Fibroblast of lung (primary cell): Measurements from ENCODE around the gene ECI1. TPM values are rescaled to one million over a fixed set of nuclear protein-coding genes. Genes with fewer than 3 reads are reported as not detected.

ENCODE experiments used
- DNase-seq, 2 donors: peaks; one replicate each; pipeline versions ENCODE4 v3.0.0 to v3.0.0-alpha.2; 2010; ENCODE audit warnings: low read depth in 2 of 2
- H2AFZ ChIP-seq: 2 replicates; pipeline ENCODE4 v1.5.1; 2012; ENCODE audit warnings: low read length, control low read depth, inconsistent platforms
- H3K27ac ChIP-seq: 2 replicates; pipeline ENCODE4 v1.5.1; 2011; ENCODE audit warnings: low read length, control low read depth; ENCODE audit not compliant: insufficient read depth
- H3K27me3 ChIP-seq: 2 replicates; pipeline ENCODE4 v1.5.1; 2011; ENCODE audit warnings: mild to moderate bottlenecking, low read length; ENCODE audit not compliant: control insufficient read depth, insufficient read depth
- H3K36me3 ChIP-seq: 2 replicates; pipeline ENCODE4 v1.5.1; 2011; ENCODE audit warnings: low read length; ENCODE audit not compliant: control insufficient read depth, insufficient read depth
- H3K4me1 ChIP-seq: 2 replicates; pipeline ENCODE4 v1.5.1; 2011; ENCODE audit warnings: low read length; ENCODE audit not compliant: control insufficient read depth, insufficient read depth; ENCODE audit errors: extremely low read depth
- H3K4me2 ChIP-seq: 2 replicates; pipeline ENCODE4 v1.5.1; 2011; ENCODE audit warnings: low read length, control low read depth; ENCODE audit not compliant: insufficient read depth; ENCODE audit errors: extremely low read depth
- H3K4me3 ChIP-seq, 4 experiments: fragments of 200-600 bp in 1 of 4; sonication (generic) in 1 of 4; replicated peaks in 1 of 4; 2 replicates each; pipeline ENCODE4 v1.5.1; 2011 to 2016; ENCODE audit warnings: low read length in 4 of 4, low read depth in 3 of 4, mild to moderate bottlenecking in 3 of 4, control low read depth in 2 of 4, inconsistent platforms in 1 of 4, mixed read lengths in 1 of 4; ENCODE audit not compliant: insufficient read depth in 1 of 4; ENCODE audit errors: control extremely low read depth in 1 of 4
- H3K79me2 ChIP-seq: 2 replicates; pipeline ENCODE4 v1.5.1; 2012; ENCODE audit warnings: mild to moderate bottlenecking, low read length, inconsistent platforms; ENCODE audit not compliant: control insufficient read depth, insufficient read depth
- H3K9ac ChIP-seq: 2 replicates; pipeline ENCODE4 v1.5.1; 2011; ENCODE audit warnings: mild to moderate bottlenecking, low read length, control low read depth; ENCODE audit not compliant: insufficient read depth
- H3K9me3 ChIP-seq: 2 replicates; pipeline ENCODE4 v1.5.1; 2012; ENCODE audit warnings: low read depth, low read length; ENCODE audit not compliant: control insufficient read depth, insufficient read depth
- H4K20me1 ChIP-seq: 2 replicates; pipeline ENCODE4 v1.5.1; 2011; ENCODE audit warnings: low read length; ENCODE audit not compliant: control insufficient read depth, insufficient read depth; ENCODE audit errors: extremely low read depth
- EZH2 ChIP-seq: IDR thresholded peaks from 2 replicates; pipeline ENCODE4 v1.5.1; 2012; ENCODE audit warnings: low read length, control low read depth, mild to moderate bottlenecking; ENCODE audit errors: missing control alignments
- polyA plus RNA-seq, 2 donors: library from polyadenylated mRNA; depleted of rRNA in 1 of 2; stranded (reverse) in 1 of 2; unstranded in 1 of 2; fragments of >200 nt; gene quantifications; 2 replicates each; pipeline ENCODE4 v1.2.1, GENCODE V29; 2011 to 2012; ENCODE audit warnings: missing spikeins in 1 of 2
- total RNA-seq: library from RNA; depleted of rRNA; stranded (reverse); fragments of >200 nt; gene quantifications from 2 replicates; pipeline ENCODE4 v1.2.1, GENCODE V29; 2014
- TF ChIP-seq, protein P1 (sequence below), 2 donors: IDR thresholded peaks in 1 of 2; conservative IDR thresholded peaks in 1 of 2; 1 replicate in 1 of 2; 2 replicates in 1 of 2; pipeline ENCODE4 v1.5.1; 2011 to 2012; ENCODE audit warnings: low read length in 2 of 2, control low read depth in 1 of 2, inconsistent platforms in 1 of 2, low read depth in 1 of 2, mild to moderate bottlenecking in 1 of 2

Gene ECI1
- total and polyA plus RNA-seq, 2 donors (not counting 1 experiment from before 2014, with no cell fraction given) = 18.8 to 35.8 TPM

DNA sequence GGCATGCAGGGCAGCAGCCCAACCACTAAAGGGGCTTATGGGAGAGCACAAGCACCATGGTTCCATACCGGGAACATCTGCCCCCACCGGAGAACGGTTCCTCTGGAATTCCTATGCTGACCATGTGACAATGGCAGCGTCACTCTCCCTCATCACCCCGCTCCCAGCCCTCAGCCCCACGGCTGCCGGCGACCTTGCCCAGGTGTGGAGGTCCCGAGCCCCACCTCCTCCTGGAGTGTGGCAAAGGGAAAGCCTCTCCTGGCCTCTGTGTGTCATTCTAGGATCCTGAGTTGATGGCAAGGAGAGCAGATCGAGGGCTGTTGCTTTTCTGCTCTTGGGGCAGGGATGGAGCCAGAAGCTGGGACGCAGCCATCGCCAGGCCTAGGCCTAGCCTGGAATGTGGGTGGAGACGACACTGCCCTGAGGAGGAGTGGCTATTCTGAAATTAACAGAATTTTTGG, 34.4 kb upstream of the ECI1 start:
- Histone ChIP-seq H3K4me3 (no peak overlapping the region), H3K36me3 (no peaks in the 10 kb centered on the region), H3K9ac (no peak overlapping the region), H4K20me1 (no peaks in the 10 kb centered on the region), H3K79me2 (no peaks in the 10 kb centered on the region), H3K4me2 (no peak overlapping the region), H3K27ac (no peak overlapping the region), H2AFZ (no peak overlapping the region), H3K27me3 (no peaks in the 10 kb centered on the region), H3K4me1 (no peaks in the 10 kb centered on the region), H3K9me3 (no peaks in the 10 kb centered on the region)
- TF ChIP-seq EZH2 = no peak
- TF ChIP-seq, protein P1, sequence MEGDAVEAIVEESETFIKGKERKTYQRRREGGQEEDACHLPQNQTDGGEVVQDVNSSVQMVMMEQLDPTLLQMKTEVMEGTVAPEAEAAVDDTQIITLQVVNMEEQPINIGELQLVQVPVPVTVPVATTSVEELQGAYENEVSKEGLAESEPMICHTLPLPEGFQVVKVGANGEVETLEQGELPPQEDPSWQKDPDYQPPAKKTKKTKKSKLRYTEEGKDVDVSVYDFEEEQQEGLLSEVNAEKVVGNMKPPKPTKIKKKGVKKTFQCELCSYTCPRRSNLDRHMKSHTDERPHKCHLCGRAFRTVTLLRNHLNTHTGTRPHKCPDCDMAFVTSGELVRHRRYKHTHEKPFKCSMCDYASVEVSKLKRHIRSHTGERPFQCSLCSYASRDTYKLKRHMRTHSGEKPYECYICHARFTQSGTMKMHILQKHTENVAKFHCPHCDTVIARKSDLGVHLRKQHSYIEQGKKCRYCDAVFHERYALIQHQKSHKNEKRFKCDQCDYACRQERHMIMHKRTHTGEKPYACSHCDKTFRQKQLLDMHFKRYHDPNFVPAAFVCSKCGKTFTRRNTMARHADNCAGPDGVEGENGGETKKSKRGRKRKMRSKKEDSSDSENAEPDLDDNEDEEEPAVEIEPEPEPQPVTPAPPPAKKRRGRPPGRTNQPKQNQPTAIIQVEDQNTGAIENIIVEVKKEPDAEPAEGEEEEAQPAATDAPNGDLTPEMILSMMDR (conservative IDR thresholded peaks at IDR 0.05 in 1 of 2, IDR thresholded peaks at IDR 0.05 in 1 of 2; ENCODE audit: low read depth in 1 of 2, low read length in 2 of 2) = no peak
- no peak for DNase-seq

DNA sequence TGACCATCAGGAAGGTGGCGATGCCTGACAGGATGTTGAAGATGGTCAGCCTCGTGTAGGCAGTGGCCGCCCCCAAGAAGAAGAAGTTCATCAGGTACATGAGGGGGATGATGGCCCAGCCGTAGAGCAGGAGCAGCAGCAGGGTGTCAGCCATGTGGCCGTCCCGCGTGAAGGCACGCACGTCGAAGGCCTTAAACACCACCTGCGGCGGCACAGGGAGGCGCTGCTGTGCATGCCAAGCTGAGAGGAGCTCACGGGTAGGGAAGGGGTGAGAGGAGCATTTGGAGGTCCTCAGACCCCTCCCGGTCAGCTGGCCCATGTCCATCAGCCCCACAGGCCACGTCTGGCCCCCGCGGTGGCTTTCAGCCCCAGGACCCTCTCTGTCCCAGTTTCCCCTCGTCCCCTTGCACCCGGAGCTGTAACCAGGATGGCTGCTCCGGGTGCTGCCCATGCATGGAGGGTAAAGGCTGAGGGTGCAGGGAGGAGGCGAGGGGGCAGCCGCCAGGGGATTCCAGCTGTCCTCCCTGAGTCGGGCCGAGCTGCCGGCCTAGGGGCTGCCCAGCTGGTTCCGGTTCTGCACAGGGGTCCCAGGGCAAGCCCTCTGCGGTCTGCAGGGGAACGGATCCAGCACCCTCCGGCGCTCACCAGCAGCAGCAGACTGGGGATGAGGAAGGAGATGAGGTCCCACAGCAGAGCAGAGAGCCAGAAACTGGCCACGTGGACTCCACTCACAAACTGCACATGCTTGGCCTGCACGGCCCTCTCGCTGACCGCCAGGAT, 33.6 kb upstream of the ECI1 start:
- Histone ChIP-seq H3K36me3 (no peaks in the 10 kb centered on the region), H3K27ac (no peak overlapping the region), H3K79me2 (no peaks in the 10 kb centered on the region), H2AFZ (no peak overlapping the region), H3K4me2 (no peak overlapping the region), H3K9me3 (no peaks in the 10 kb centered on the region), H3K9ac (no peak overlapping the region), H4K20me1 (no peaks in the 10 kb centered on the region), H3K4me3 (no peak overlapping the region), H3K4me1 (no peaks in the 10 kb centered on the region), H3K27me3 (no peaks in the 10 kb centered on the region)
- no peak for TF ChIP-seq EZH2
- TF ChIP-seq, protein P1 (conservative IDR thresholded peaks at IDR 0.05 in 1 of 2, IDR thresholded peaks at IDR 0.05 in 1 of 2; ENCODE audit: low read depth in 1 of 2, low read length in 2 of 2) = no peak
- no peak for DNase-seq

DNA sequence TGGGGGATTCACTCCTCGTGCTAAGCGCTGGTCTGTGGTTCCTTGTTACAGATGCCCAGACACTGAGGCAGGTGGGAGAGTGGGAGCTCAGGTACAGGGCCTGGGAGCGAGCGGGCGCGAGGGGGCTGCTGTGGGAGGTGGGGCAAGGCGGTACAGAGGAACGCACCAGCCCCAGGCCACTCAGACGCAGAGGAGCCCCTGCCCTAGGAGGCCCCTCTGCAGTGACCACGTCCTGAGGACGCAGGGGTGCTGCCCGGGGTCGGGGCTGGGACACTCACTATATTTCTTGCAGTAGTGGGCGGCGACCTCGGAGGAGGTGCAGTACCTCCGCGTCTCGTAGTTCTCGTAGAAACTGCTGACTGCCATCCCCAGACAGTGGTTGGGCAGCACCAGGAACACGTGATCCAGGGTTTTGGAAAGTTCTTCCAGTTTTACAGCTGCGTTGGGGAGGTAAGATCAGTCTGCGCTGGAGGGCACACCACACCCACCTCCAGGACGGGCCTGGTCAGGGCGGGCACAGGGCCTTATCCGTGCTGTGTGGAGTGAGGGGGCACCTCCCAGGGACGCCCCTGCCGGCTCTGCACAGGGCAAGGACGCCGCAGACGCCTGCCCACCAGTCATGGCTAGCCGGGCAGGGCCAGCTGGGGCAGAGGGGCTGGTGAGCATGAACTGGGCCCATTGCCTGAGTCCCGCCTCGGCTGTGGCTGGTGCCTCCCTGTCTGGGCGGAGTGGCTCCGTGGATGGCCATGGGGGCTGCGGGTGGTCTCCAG, 32.8 kb upstream of the ECI1 start:
- no peaks in the 10 kb centered on the region for H3K27me3 ChIP-seq
- H3K9ac ChIP-seq = no peak overlapping the region
- no peak overlapping the region for H3K27ac ChIP-seq
- H3K36me3 ChIP-seq = no peaks in the 10 kb centered on the region
- no peaks in the 10 kb centered on the region for H3K79me2 ChIP-seq
- no peaks in the 10 kb centered on the region for H3K4me1 ChIP-seq
- H3K4me2 ChIP-seq = no peak overlapping the region
- TF ChIP-seq, protein P1 (conservative IDR thresholded peaks at IDR 0.05 in 1 of 2, IDR thresholded peaks at IDR 0.05 in 1 of 2; ENCODE audit: low read depth in 1 of 2, low read length in 2 of 2) = no peak
- TF ChIP-seq EZH2 = no peak
- H2AFZ ChIP-seq = no peak overlapping the region
- H4K20me1 ChIP-seq = no peaks in the 10 kb centered on the region
- H3K4me3 ChIP-seq = no peak overlapping the region
- no peaks in the 10 kb centered on the region for H3K9me3 ChIP-seq
- no peak for DNase-seq
